ENCODE measurements around the gene TRIO.

TRIO gene

GRCh38 chr5:14359069-14360043, 216.2 kb downstream of the TRIO start:
- no peak for TF ChIP-seq POLR2A (IDR thresholded peaks at IDR 0.05; ENCODE audit: low read depth, low read length)
- FAIRE-seq (no peak), DNase-seq (ENCODE audit: insufficient read length, low spot score) (no peak)

DNA sequence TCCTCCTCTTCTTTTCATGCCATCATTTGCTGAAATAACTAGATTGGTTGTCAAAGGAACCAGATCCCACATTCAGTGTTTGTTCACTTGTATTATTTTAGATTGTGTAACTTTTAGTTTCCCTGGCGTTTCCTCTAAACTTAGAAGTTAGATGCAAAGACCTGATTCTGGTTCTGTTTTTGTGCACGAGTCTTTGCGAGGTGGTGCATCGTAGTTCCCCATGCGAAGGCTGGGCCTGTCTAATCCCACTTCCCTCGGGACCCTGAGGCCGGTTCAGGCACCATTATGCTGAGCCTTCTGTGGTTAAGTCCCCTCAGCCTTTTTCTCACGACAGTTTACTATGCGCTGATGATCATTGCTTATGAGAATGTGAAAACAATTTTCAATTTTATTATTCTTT, 219.3 kb downstream of the TRIO start:
- no peak for TF ChIP-seq POLR2A (IDR thresholded peaks at IDR 0.05; ENCODE audit: low read depth, low read length)
- no peak for FAIRE-seq
- DNase-seq (ENCODE audit: insufficient read length, low spot score), result no peak

DNA sequence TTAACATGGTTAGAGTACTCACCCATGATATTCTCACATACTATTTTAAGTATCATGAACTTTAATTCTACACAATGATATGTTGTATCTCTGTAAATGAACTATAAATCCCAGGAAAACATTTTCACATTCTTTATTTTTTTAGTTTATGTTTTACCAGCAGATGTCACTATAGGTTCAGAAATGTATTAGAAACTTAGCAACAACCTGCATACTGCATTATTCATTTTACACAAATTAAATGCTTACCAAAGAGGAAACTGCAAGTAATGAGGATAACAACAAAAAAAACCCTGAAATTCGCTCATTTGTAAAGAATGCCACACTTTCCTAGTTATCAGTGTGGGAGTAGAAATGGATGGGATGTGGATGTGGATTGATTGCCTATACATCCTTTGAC, 221.0 kb downstream of the TRIO start:
- DNase-seq (ENCODE audit: insufficient read length, low spot score) (no peak), FAIRE-seq (no peak)
- TF ChIP-seq POLR2A (IDR thresholded peaks at IDR 0.05; ENCODE audit: low read depth, low read length), result no peak

DNA sequence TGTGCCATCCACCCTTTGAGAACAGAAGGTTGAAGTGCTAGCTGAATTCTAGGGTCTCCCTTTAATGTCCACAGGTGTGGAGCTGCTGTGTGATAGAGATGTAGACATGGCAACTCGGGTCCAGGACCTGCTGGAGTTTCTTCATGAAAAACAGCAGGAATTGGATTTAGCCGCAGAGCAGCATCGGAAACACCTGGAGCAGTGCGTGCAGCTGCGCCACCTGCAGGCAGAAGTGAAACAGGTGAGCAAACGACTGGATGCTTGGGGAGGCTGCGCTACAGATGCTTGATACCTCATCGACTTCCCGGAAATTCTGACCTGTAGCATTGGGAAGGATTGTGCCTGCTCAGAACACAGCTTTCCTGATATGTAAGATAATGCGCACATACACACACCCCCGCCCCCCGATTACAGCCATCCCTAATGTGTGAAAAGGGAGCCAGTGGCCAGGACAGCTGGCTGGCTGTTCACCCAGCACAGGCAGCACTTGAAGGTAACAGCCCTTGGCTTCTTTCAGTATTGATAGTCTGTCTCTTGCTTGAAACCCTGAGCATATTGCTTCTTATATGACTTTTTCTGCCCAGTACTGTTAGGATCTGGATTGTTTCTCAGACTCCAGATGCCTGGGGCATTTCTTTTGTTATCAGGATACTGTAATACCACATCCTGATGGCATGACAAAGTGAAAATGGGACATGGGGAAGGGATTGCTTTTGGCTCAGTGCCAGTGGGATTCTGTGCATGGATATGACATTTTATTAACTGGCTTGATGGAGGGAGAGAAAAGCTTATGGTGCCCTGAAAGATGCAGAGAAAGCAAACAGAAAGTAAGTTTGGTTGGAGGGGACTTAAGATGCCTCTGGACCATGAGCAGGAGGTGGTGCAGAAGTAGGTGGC, 221.7 kb downstream of the TRIO start:
- no peak for FAIRE-seq
- DNase-seq (ENCODE audit: insufficient read length, low spot score), result no peak

GRCh38 chr5:14365831-14366430, 222.8 kb downstream of the TRIO start:
- no peak for TF ChIP-seq POLR2A (IDR thresholded peaks at IDR 0.05; ENCODE audit: low read depth, low read length)
- FAIRE-seq (no peak), DNase-seq (ENCODE audit: insufficient read length, low spot score) (no peak)

More for the DNA sequence above, 221.7 kb downstream of the TRIO start:
- TF ChIP-seq POLR2A (IDR thresholded peaks at IDR 0.05; ENCODE audit: low read depth, low read length), result no peak

- DNase-seq (ENCODE audit: insufficient read length, low spot score), result no peak
- no peak for FAIRE-seq
- TF ChIP-seq POLR2A (IDR thresholded peaks at IDR 0.05; ENCODE audit: low read depth, low read length), result 0 out of 2 replicates have a peak, but pooled peaks have one; percentile 6
Measured at GRCh38 chr5:14366763-14367162, 223.6 kb downstream of the TRIO start.

- no peak for DNase-seq (ENCODE audit: insufficient read length, low spot score)
- FAIRE-seq, result no peak
- no peak for TF ChIP-seq POLR2A (IDR thresholded peaks at IDR 0.05; ENCODE audit: low read depth, low read length)
Measured at GRCh38 chr5:14367364-14367763, 224.2 kb downstream of the TRIO start.

DNA sequence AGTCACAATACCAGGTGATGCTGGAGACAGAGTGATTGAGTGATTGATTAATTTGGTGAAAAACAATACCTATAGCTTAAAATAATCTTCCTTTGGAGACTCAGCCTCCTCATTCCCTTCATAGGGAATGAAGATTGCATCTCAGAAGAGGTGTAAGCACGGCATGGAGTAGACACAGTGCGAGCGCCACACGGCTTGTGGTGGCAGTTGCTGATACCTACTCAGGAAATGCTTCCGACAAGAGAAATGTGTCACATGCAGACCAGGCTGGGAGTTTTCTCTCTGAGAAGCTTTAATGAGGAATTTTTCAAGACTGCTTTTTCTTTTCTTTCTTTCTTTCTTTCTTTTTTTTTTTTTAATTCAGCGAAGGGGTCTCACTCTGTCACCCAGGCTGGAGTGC, 226.6 kb downstream of the TRIO start:
- no peak for DNase-seq (ENCODE audit: insufficient read length, low spot score)
- no peak for TF ChIP-seq POLR2A (IDR thresholded peaks at IDR 0.05; ENCODE audit: low read depth, low read length)
- FAIRE-seq, result no peak

DNA sequence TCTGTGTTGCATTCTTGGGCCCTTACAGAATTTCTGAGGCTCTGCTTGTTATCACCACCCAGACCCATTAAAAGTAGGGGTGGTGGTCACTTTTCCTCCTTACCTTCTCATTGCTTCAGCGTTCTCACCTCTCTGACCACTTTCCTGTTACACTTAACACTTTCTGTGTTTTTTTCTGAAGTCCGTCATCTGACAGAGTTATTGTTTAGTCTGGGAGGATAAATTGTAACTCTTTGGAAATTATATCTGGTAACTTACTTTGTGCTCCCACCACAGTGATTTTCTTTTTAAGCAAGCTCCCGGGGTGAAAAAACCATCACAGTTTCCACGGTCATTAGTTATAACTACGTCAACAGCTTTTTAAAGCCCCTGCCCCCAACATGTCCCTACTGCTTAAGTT, 227.2 kb downstream of the TRIO start:
- TF ChIP-seq POLR2A (IDR thresholded peaks at IDR 0.05; ENCODE audit: low read depth, low read length), result no peak
- no peak for DNase-seq (ENCODE audit: insufficient read length, low spot score)
- FAIRE-seq, result no peak

GRCh38 chr5:14373685-14374084, 230.5 kb downstream of the TRIO start:
- TF ChIP-seq POLR2A (IDR thresholded peaks at IDR 0.05; ENCODE audit: low read depth, low read length), result no peak
- DNase-seq (ENCODE audit: insufficient read length, low spot score) (no peak), FAIRE-seq (no peak)

DNA sequence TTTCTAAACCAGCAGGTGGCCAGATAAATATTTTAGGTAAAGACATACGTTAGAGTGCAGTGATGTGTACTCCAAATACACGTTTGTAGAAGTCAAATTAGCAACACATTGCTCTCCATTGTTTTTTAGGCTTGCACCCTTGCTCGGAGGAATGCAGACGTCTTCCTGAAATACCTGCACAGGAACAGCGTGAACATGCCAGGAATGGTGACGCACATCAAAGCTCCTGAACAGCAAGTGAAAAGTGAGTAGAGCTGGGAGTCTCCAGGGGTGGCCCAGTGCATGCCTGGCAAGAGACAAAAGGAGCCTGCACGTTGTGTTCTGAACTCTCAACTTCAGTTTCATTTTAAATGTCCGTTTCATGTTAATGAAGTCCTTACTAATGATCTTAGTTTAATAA, 231.0 kb downstream of the TRIO start:
- TF ChIP-seq POLR2A (IDR thresholded peaks at IDR 0.05; ENCODE audit: low read depth, low read length), result no peak
- DNase-seq (ENCODE audit: insufficient read length, low spot score), result no peak
- no peak for FAIRE-seq

DNA sequence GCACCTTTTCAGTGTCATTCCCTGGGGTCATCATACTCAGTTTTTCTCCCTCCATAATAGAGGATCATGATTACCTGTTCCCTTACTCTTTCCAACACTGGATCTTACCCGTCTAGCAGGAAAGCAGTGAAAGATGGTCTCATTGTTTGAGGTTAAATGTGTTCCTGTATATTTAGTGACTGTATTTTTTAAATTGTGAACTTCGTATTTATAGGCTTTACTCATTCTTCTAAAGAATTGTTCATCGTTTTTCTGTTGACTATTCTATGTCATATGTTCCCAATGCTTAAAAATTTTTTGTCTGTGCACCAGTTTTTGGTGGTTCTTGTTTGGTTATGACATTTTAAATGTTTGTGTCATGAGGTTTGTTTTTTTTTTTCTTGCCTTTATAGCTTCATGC, 233.6 kb downstream of the TRIO start:
- no peak for TF ChIP-seq POLR2A (IDR thresholded peaks at IDR 0.05; ENCODE audit: low read depth, low read length)
- DNase-seq (ENCODE audit: insufficient read length, low spot score), result no peak
- FAIRE-seq, result no peak

DNA sequence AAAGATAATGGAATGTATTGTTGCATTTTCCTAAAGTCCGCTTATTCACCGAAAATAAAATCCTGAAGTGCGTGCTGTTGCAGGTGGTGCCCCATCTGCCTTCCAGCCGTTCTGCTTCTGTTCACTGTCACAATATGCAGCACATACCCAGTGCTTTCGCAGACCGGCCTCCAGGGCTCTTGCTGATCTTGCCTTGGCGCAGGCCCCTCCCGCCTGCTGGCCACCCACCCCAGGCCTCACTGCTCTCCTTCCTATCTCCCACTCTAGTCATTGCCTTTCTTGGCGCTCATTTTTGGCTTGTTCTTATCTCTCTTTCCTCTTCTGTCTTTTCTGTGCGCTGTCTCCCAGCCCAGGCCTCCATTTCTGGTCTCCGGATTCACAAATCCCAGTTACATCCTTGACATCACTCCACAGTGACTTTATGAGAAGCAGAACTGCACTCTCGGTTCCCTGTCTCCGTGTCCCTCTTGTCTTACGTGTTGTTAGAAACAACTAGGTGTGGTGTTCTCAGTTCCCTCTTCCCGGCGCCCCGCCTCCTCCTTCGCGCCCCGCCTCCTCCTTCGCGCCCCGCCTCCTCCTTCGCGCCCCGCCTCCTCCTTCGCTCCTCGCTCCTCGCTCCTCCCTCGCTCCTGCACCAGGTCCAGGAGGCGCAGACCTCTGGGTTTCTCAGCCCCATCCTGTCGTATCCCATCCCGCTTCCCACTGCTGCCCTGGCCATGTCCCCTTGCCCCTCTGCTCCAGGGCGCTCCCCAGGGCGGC, 236.8 kb downstream of the TRIO start:
- DNase-seq (ENCODE audit: insufficient read length, low spot score) (no peak), FAIRE-seq (no peak)
- TF ChIP-seq POLR2A (IDR thresholded peaks at IDR 0.05; ENCODE audit: low read depth, low read length), result no peak
